Fibroblast of skin of abdomen (primary cell): ENCODE measurements around the gene RALY. TPM values are rescaled to one million over a fixed set of nuclear protein-coding genes. Genes with fewer than 3 reads are reported as not detected.

Experiments
- DNase-seq: peaks from one replicate; pipeline ENCODE4 v3.0.0-alpha.2; 2013
- polyA plus RNA-seq, 2 experiments: library from polyadenylated mRNA; unstranded; fragments of 120-200 nt; gene quantifications; one replicate each; pipeline ENCODE4 v1.2.1, GENCODE V29; 2013; ENCODE audit not compliant: insufficient read length in 2 of 2

Gene RALY
- polyA plus RNA-seq (2013, experiment 1 of 2; ENCODE audit: insufficient read length): 132 TPM
- polyA plus RNA-seq (2013, experiment 2 of 2; ENCODE audit: insufficient read length): 132 TPM

GRCh38 chr20:33993576-33994221, at the start of gene RALY:
RALY (plus strand) TSS chr20:33993911; CDS start chr20:34072075, 78,164 bp downstream.
- DNase-seq: no peak

GRCh38 chr20:33944914-33945313, 48.8 kb upstream of the RALY start:
- no peak for DNase-seq

GRCh38 chr20:33945391-33946081, 48.2 kb upstream of the RALY start:
- DNase-seq: peak; percentile 57

- DNase-seq: peak; percentile 3
Measured at GRCh38 chr20:33947709-33948295, 45.9 kb upstream of the RALY start.

GRCh38 chr20:33948480-33948879, 45.2 kb upstream of the RALY start:
- DNase-seq: no peak

GRCh38 chr20:33951171-33951570, 42.5 kb upstream of the RALY start:
- DNase-seq: no peak

- DNase-seq: no peak
Measured at GRCh38 chr20:33954504-33954903, 39.2 kb upstream of the RALY start.

GRCh38 chr20:33963751-33964150, 30.0 kb upstream of the RALY start:
- DNase-seq: no peak

GRCh38 chr20:33964441-33964840, 29.3 kb upstream of the RALY start:
- no peak for DNase-seq

GRCh38 chr20:33967126-33967525, 26.6 kb upstream of the RALY start:
- DNase-seq: no peak

GRCh38 chr20:33969563-33969962, 24.1 kb upstream of the RALY start:
- no peak for DNase-seq

- DNase-seq: no peak
Measured at GRCh38 chr20:33970229-33970628, 23.5 kb upstream of the RALY start.

- DNase-seq: no peak
Measured at GRCh38 chr20:33971147-33971975, 22.4 kb upstream of the RALY start.

- DNase-seq: no peak
Measured at GRCh38 chr20:33976959-33977358, 16.8 kb upstream of the RALY start.

- DNase-seq: no peak
Measured at GRCh38 chr20:33977535-33977934, 16.2 kb upstream of the RALY start.

GRCh38 chr20:33979094-33979493, 14.6 kb upstream of the RALY start:
- DNase-seq: no peak

- no peak for DNase-seq
Measured at GRCh38 chr20:33981347-33981746, 12.4 kb upstream of the RALY start.

- no peak for DNase-seq
Measured at GRCh38 chr20:33981964-33982363, 11.7 kb upstream of the RALY start.

GRCh38 chr20:33983371-33983770, 10.3 kb upstream of the RALY start:
- DNase-seq: no peak

- DNase-seq: no peak
Measured at GRCh38 chr20:33984182-33984719, 9.5 kb upstream of the RALY start.

GRCh38 chr20:33985280-33985679, 8.4 kb upstream of the RALY start:
- DNase-seq: no peak

GRCh38 chr20:33985830-33986229, 7.9 kb upstream of the RALY start:
- DNase-seq: no peak
